Activated naive CD8-positive, alpha-beta T cell treated with anti-CD3 and anti-CD28 coated beads, Interleukin-2, amount 50 U/mL, for 24 hours (primary cell): ENCODE results near the gene MRPS31.
"Not testable (repeated sequence)": the region's sequence is repeated elsewhere in the genome, so short reads cannot be mapped to it uniquely, and the experiment has no call there.

Source experiments
- ATAC-seq: fragments of 150-1000 bp; cut with Tn5 transposase; one replicate; pipeline ENCODE4 v1.10.0; 2021
- DNase-seq: peaks from one replicate; pipeline ENCODE4 v3.0.0; 2021
- H3K27ac Mint-ChIP-seq: one replicate; pipeline ENCODE4 v1.8.0; 2021; ENCODE audit warnings: mild to moderate bottlenecking, mixed read lengths
- H3K27me3 Mint-ChIP-seq: one replicate; pipeline ENCODE4 v1.8.0; 2021; ENCODE audit warnings: mixed read lengths
- H3K36me3 Mint-ChIP-seq: one replicate; pipeline ENCODE4 v1.8.0; 2021; ENCODE audit warnings: low read depth, mixed read lengths
- H3K4me1 Mint-ChIP-seq: one replicate; pipeline ENCODE4 v1.8.0; 2021; ENCODE audit warnings: mixed read lengths
- H3K4me3 Mint-ChIP-seq: one replicate; pipeline ENCODE4 v1.8.0; 2021; ENCODE audit warnings: mild to moderate bottlenecking, moderate library complexity, mixed read lengths
- H3K9me3 Mint-ChIP-seq: one replicate; pipeline ENCODE4 v1.8.0; 2021; ENCODE audit warnings: mixed read lengths

Gene MRPS31

DNA sequence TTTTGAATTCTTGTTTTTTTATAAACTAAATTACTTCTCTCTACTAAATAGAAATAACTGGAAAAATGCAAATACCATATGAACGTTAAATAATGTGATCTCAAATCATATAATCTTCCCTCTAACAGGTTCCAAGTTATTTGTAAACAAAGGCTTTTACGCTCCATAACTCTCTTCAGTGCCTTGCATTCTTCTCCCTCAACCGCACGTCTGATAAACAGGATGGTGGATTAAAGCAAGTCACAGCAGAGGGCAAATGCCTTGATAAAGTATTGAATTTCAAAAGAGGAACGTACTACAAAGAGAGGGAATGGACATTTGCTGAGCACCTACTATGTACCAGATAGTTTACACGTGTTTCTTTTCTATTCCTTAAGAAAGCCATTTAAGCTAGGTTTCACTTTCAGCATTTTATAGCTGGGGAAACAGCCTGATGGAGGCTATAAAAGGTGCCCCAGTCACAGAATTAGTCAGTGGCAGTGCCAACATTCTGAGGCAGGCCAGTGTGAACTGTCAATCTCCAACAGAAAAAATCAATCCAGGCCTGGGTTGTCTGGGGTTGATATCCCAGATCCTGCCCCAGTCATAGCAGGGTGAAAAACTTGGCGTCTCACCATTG is 15.8 kb downstream of the MRPS31 start:
- no peak for DNase-seq
- H3K27ac Mint-ChIP-seq, result no peak overlapping the region
- peaks cover 52% of the 10 kb centered on the region for H3K36me3 Mint-ChIP-seq

DNA sequence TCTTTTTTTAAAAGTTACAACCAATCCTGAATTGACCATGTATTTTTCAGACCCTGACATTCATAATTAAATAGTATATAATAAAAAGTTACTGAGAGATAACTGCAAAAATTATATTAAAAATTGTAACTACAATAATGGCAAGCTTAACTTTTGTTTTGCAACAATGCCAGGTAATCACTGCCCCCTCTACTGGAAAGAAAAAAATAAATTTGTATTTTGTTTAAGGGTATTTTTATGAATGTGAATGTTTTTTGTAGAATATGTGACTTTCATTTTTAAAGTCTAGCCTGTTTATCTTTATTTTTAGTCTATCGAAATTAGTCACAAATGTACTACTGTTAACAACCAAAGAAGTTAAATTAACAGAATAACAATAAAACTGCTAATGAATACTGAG is 21.7 kb downstream of the MRPS31 start:
- H3K4me3 Mint-ChIP-seq, result no peak overlapping the region
- H3K27me3 Mint-ChIP-seq, result no peaks in the 10 kb centered on the region
- H3K36me3 Mint-ChIP-seq, result peaks cover 29% of the 10 kb centered on the region
- ATAC-seq, result no peak
- H3K4me1 Mint-ChIP-seq, result peaks cover 9% of the 10 kb centered on the region
- H3K9me3 Mint-ChIP-seq, result no peaks in the 10 kb centered on the region
- no peak for DNase-seq
- no peak overlapping the region for H3K27ac Mint-ChIP-seq

More for the DNA sequence above, 15.8 kb downstream of the MRPS31 start:
- Mint-ChIP-seq H3K27me3 (no peaks in the 10 kb centered on the region), H3K9me3 (no peaks in the 10 kb centered on the region), H3K4me1 (no peaks in the 10 kb centered on the region), H3K4me3 (no peak overlapping the region)
- ATAC-seq, result no peak

DNA sequence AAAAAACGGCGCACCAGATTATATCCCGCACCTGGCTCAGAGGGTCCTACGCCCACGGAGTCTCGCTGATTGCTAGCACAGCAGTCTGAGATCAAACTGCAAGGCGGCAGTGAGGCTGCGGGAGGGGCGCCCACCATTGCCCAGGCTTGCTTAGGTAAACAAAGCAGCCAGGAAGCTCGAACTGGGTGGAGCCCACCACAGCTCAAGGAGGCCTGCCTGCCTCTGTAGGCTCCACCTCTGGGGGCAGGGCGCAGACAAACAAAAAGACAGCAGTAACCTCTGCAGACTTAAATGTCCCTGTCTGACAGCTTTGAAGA is 35.8 kb downstream of the MRPS31 start:
- H3K27ac Mint-ChIP-seq, H3K9me3 Mint-ChIP-seq, H3K4me3 Mint-ChIP-seq, H3K27me3 Mint-ChIP-seq, H3K4me1 Mint-ChIP-seq, DNase-seq, ATAC-seq: not testable (repeated sequence)
- peaks cover 21% of the 10 kb centered on the region for H3K36me3 Mint-ChIP-seq

GRCh38 chr13:40734536-40735231 is 36.3 kb downstream of the MRPS31 start:
- DNase-seq, H3K4me3 Mint-ChIP-seq, H3K4me1 Mint-ChIP-seq, H3K27ac Mint-ChIP-seq, ATAC-seq, H3K27me3 Mint-ChIP-seq, H3K9me3 Mint-ChIP-seq: not testable (repeated sequence)
- H3K36me3 Mint-ChIP-seq, result peaks cover 24% of the 10 kb centered on the region

- peaks cover 27% of the 10 kb centered on the region for H3K36me3 Mint-ChIP-seq
- ATAC-seq, result no peak
- no peak for DNase-seq
- no peak overlapping the region for H3K27ac Mint-ChIP-seq
- H3K27me3 Mint-ChIP-seq, result no peaks in the 10 kb centered on the region
- H3K9me3 Mint-ChIP-seq, result no peaks in the 10 kb centered on the region
- peaks cover 7% of the 10 kb centered on the region for H3K4me1 Mint-ChIP-seq
- no peak overlapping the region for H3K4me3 Mint-ChIP-seq
Measured at GRCh38 chr13:40732658-40733057, 38.3 kb downstream of the MRPS31 start.

- Mint-ChIP-seq H3K4me1 (no peaks in the 10 kb centered on the region), H3K27me3 (no peaks in the 10 kb centered on the region), H3K9me3 (no peaks in the 10 kb centered on the region), H3K4me3 (no peak overlapping the region), H3K36me3 (peaks cover 24% of the 10 kb centered on the region), H3K27ac (no peak overlapping the region)
- no peak for DNase-seq
- ATAC-seq, result no peak
Measured at GRCh38 chr13:40728595-40728994, 42.4 kb downstream of the MRPS31 start.

- H3K4me1 Mint-ChIP-seq, DNase-seq, ATAC-seq, H3K27ac Mint-ChIP-seq, H3K4me3 Mint-ChIP-seq, H3K27me3 Mint-ChIP-seq: not testable (repeated sequence)
- H3K36me3 Mint-ChIP-seq, result peaks cover 27% of the 10 kb centered on the region
- peaks cover 16% of the 10 kb centered on the region for H3K9me3 Mint-ChIP-seq
Measured at GRCh38 chr13:40714433-40714832, 56.6 kb downstream of the MRPS31 start.

DNA sequence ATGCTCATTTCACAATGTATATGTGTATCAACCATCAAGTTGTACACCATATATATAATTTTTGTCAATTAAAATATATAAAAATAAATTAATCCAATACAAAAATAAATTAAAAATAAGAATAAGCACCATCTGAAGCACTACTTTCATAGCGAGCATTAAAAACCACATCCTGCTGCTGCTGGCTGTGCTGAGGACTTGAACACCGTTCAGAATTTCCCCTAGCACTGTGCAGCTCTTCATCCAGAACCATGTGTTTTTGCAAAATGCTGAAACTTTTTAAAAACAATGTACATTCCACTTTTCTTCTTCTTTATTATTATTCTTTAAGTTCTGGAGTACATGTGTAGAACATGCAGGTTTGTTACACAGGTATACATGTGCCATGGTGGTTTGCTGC is 64.6 kb downstream of the MRPS31 start:
- Mint-ChIP-seq H3K36me3 (peaks cover 10% of the 10 kb centered on the region), H3K27ac (no peak overlapping the region), H3K4me3 (no peak overlapping the region), H3K4me1 (peaks cover 13% of the 10 kb centered on the region), H3K27me3 (no peaks in the 10 kb centered on the region), H3K9me3 (peaks cover 44% of the 10 kb centered on the region)
- DNase-seq, result no peak
- ATAC-seq, result peak; percentile 46

GRCh38 chr13:40697711-40698110 is 73.3 kb downstream of the MRPS31 start:
- no peak overlapping the region for H3K4me3 Mint-ChIP-seq
- no peak for ATAC-seq

DNA sequence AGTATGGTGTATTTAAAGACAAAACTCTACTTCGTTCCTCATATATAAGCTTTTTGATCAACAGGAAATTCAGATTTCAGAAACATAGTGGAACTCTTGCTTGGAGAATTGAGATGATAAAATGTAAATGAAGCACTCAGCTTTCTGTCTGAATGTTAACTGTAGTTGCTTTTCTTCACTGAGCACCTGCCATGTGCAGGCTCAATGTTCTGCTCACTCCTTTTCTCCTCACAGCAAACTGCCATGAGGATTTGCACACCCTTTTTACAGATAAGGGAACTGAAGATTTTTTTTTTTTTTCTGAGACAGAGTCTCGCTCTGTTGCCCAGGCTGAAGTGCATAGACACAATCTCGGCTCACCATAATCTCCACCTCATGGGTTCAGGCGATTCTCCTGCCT is 76.6 kb downstream of the MRPS31 start:
- ATAC-seq, result no peak

More at GRCh38 chr13:40697711-40698110, 73.3 kb downstream of the MRPS31 start:
- H3K27me3 Mint-ChIP-seq, result no peaks in the 10 kb centered on the region
- no peaks in the 10 kb centered on the region for H3K36me3 Mint-ChIP-seq
- H3K27ac Mint-ChIP-seq, result no peak overlapping the region
- H3K9me3 Mint-ChIP-seq, result no peaks in the 10 kb centered on the region
- no peak for DNase-seq
- H3K4me1 Mint-ChIP-seq, result peaks cover 2% of the 10 kb centered on the region

DNA sequence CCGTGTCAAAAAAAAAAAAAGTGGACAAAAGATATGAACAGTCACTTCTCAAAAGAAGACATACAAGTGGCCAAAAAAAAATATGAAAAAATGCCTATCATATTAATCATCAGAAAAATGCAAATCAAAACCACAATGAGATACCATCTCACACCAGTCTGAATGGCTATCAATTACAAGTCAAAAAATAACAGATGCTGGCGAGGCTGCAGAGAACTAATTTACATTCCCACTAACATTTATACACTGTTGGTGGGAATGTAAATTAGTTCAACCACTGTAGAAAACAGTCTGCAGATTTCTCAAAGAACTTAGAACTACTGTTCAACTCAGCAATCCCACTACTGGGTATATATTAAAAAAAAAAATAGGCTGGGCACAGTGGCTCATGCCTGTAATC is 78.0 kb downstream of the MRPS31 start:
- H3K9me3 Mint-ChIP-seq, result no peaks in the 10 kb centered on the region
- ATAC-seq, result no peak
- DNase-seq, result no peak
- no peaks in the 10 kb centered on the region for H3K36me3 Mint-ChIP-seq
- no peak overlapping the region for H3K27ac Mint-ChIP-seq
- H3K4me1 Mint-ChIP-seq, result no peaks in the 10 kb centered on the region
- no peak overlapping the region for H3K4me3 Mint-ChIP-seq
- H3K27me3 Mint-ChIP-seq, result no peaks in the 10 kb centered on the region

More for the DNA sequence above, 76.6 kb downstream of the MRPS31 start:
- no peaks in the 10 kb centered on the region for H3K4me1 Mint-ChIP-seq
- H3K9me3 Mint-ChIP-seq, result no peaks in the 10 kb centered on the region
- DNase-seq, result no peak
- H3K4me3 Mint-ChIP-seq, result no peak overlapping the region
- H3K27me3 Mint-ChIP-seq, result no peaks in the 10 kb centered on the region
- no peaks in the 10 kb centered on the region for H3K36me3 Mint-ChIP-seq
- H3K27ac Mint-ChIP-seq, result no peak overlapping the region

GRCh38 chr13:40688781-40689180 is 82.2 kb downstream of the MRPS31 start:
- Mint-ChIP-seq H3K36me3 (no peaks in the 10 kb centered on the region), H3K27me3 (no peaks in the 10 kb centered on the region), H3K4me3 (no peak overlapping the region), H3K27ac (no peak overlapping the region), H3K4me1 (no peaks in the 10 kb centered on the region), H3K9me3 (no peaks in the 10 kb centered on the region)
- DNase-seq (no peak), ATAC-seq (no peak)

DNA sequence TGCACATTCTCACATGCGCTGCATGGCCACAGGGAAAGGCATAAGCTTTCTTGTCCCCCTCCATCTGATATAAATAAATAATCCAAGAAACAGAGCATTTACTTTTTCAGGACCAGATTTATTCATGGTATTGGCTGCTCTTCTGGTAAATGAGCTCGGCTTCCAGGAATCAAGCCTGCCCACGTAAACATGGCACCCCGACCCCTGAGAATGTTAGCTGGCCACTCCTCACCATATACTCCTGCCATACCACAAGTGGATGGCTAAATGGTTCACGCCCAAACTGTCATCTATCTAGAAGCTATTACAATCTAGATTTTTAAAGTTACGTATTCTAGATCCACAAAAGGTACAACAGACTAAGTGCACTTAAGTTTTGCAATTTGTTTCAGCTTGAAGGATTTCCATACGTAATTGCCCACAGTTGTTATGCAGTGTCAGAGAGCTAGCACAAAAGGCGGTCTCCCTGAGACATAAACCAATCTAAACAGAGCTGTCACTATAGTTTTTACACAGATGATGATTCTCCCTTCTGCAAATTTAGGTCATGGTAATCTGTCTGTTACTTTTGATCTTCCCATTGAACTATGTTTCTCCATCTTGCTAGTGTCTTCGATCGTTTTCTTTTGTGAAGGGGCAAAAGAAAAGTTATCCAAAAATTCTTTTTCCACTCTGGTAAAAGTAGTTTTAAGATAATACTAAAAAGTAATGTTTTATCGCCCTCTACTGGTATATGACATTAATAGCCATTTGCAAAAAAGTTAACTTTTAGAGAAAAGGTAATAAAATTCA is 88.3 kb downstream of the MRPS31 start:
- H3K36me3 Mint-ChIP-seq, result no peaks in the 10 kb centered on the region
- no peak for DNase-seq

GRCh38 chr13:40681341-40682146 is 89.4 kb downstream of the MRPS31 start:
- Mint-ChIP-seq H3K36me3 (no peaks in the 10 kb centered on the region), H3K4me3 (no peak overlapping the region), H3K4me1 (peaks cover 16% of the 10 kb centered on the region), H3K27ac (no peak overlapping the region), H3K9me3 (no peaks in the 10 kb centered on the region), H3K27me3 (no peaks in the 10 kb centered on the region)
- ATAC-seq (no peak), DNase-seq (no peak)

More for the DNA sequence above, 88.3 kb downstream of the MRPS31 start:
- Mint-ChIP-seq H3K9me3 (no peaks in the 10 kb centered on the region), H3K4me1 (peaks cover 16% of the 10 kb centered on the region), H3K4me3 (no peak overlapping the region), H3K27ac (no peak overlapping the region), H3K27me3 (no peaks in the 10 kb centered on the region)
- ATAC-seq, result no peak
